ENCODE data around the gene HES1. TPM values are rescaled to one million over a fixed set of nuclear protein-coding genes. Genes with fewer than 3 reads are reported as not detected.

The HES1 gene
- total RNA-seq, 1 donor: 4.0 TPM

Small RNAs within 50 kb of the gene (small RNA-seq; reads per million reads assigned to genes)
- not detected for gene RN7SL215P

Other genes starting within 250 kb of the HES1 start
- gene CPN2, start 215.2 kb downstream of the HES1 start, total RNA-seq: not detected
- gene LRRC15, start 233.6 kb downstream of the HES1 start, total RNA-seq: not detected